ENCODE data around the gene ABCC1.
"Not testable (repeated sequence)": the region's sequence is repeated elsewhere in the genome, so short reads cannot be mapped to it uniquely, and the experiment has no call there.

Gene ABCC1

GRCh38 chr16:15934991-15935390 is 14.4 kb upstream of the ABCC1 start:
- no peak for DNase-seq
- Histone ChIP-seq H3K27me3 (no peaks in the 10 kb centered on the region), H3K36me3 (no peaks in the 10 kb centered on the region), H3K9me3 (no peaks in the 10 kb centered on the region; the same call in 1 of the 2 replicates), H3K4me3 (ENCODE audit: low read depth, low read length) (no peak overlapping the region), H3K4me1 (no peaks in the 10 kb centered on the region)
- TF ChIP-seq, protein P1, sequence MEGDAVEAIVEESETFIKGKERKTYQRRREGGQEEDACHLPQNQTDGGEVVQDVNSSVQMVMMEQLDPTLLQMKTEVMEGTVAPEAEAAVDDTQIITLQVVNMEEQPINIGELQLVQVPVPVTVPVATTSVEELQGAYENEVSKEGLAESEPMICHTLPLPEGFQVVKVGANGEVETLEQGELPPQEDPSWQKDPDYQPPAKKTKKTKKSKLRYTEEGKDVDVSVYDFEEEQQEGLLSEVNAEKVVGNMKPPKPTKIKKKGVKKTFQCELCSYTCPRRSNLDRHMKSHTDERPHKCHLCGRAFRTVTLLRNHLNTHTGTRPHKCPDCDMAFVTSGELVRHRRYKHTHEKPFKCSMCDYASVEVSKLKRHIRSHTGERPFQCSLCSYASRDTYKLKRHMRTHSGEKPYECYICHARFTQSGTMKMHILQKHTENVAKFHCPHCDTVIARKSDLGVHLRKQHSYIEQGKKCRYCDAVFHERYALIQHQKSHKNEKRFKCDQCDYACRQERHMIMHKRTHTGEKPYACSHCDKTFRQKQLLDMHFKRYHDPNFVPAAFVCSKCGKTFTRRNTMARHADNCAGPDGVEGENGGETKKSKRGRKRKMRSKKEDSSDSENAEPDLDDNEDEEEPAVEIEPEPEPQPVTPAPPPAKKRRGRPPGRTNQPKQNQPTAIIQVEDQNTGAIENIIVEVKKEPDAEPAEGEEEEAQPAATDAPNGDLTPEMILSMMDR (IDR thresholded peaks at IDR 0.05; ENCODE audit: low read depth, low read length): no peak

- H3K9me3 ChIP-seq; H3K4me3 ChIP-seq (ENCODE audit: low read depth, low read length); H3K4me1 ChIP-seq; H3K27me3 ChIP-seq; H3K36me3 ChIP-seq; DNase-seq: not testable (repeated sequence)
These were observed 12.6 kb upstream of the ABCC1 start for GRCh38 chr16:15936809-15937208.

DNA sequence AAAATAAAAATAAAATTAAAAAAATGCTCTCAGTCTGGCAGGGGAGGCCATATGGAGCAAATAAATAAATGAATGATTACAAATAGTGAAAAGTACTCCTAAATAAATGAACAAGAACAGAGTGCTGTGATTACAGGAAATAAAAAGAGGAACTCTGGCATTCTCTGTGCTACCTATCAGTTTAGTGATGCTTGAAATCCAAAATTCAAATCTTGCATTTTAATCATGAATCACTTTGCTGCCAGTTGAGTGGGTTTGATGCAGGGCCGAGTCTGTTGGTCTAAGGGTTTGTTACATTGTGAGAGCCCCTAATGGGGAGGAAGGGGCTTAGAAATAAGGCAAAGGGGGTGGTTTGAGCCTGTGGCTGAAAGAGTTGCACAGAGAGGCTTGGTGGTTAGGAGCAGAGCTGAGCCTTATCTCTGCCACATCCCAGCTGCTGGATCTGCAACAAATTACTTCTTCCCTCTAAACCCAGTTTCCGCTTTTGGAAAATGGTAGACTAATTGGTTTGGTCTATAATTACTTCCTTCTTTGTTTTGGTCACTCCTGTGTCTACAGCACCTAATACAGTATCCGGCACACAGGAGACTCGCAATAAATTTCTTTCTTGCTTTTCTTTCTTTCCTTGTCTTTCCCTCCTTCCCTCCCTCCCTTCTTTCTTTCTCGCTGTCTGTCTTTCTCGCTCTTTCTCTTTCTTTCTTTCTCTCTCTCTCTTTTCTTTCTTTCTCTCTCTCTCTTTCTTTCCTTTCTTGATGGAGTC is 6.3 kb upstream of the ABCC1 start:
- Histone ChIP-seq H3K36me3 (no peaks in the 10 kb centered on the region), H3K27me3 (no peaks in the 10 kb centered on the region), H3K9me3 (no peaks in the 10 kb centered on the region), H3K4me3 (ENCODE audit: low read depth, low read length) (peak overlapping the region; percentile 36), H3K4me1 (peaks cover 3% of the 10 kb centered on the region)
- TF ChIP-seq, protein P1 (IDR thresholded peaks at IDR 0.05; ENCODE audit: low read depth, low read length): no peak
- DNase-seq: peak; percentile 62

DNA sequence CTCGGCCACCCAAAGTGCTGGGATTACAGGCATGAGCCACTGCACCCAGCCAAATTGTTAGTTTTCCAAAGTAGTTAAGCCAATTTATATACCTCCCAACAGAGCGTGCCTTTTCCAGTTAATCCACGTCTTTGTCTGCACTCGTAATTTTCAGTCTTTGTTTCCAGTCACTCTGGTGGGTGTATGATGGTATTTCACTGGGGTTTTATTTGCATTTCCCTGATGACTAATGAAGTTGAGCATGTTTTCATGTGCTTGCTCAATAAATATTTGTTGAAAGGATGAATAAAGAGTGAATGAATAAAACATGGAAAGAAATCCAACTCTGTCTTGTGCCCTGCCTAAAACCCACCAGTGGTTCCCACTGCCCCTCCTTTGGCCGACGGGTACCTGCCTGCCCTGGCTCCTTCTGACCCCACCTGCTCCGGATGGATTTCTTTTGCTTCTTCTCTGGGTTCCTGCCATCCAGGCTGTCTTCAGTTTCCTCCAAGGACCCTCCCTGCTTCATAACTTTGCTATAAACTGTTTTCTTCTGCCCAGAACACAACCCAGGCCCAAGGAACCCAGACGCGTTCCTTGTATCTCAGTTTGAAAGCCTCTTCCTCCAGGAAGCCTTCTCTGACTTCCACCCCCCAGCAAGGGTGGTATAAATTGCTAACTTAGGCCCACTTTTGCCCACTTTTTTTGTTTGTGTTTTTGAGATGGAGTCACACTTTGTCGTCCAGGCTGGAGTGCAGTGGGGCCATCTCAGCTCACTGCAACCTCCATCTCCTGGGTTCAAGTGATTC is 3.0 kb upstream of the ABCC1 start:
- no peaks in the 10 kb centered on the region for H3K36me3 ChIP-seq
- DNase-seq: no peak
- no peaks in the 10 kb centered on the region for H3K9me3 ChIP-seq
- no peak overlapping the region for H3K4me3 ChIP-seq (ENCODE audit: low read depth, low read length)
- H3K4me1 ChIP-seq: peaks cover 3% of the 10 kb centered on the region
- TF ChIP-seq, protein P1 (IDR thresholded peaks at IDR 0.05; ENCODE audit: low read depth, low read length): no peak
- H3K27me3 ChIP-seq: no peaks in the 10 kb centered on the region

DNA sequence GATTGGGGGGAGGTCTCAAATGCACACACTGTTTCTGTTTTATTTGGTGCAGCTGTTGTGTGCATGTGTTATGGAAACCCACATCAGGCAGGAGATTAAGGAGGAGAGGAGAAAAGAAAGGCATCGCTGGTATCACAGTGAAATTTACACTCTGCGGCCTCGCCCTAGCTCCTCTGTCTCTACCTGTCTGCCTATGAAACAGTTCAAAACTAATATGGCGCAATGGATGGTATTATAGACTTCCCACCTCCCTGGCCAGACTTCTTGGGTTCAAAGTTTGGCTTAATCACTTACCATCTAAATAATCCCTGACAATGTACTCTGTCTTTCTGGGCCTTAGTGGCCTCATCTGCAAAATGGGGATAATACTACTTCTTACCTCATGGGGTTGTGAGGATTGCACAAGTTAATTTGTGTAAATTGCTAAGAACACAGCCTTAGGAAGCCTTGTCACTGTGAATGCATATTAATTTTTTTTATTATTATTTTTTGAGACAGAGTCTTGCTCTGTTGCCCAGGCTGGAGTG is 1.4 kb upstream of the ABCC1 start:
- H3K4me1 ChIP-seq: peaks cover under 1% of the 10 kb centered on the region; the same call in 1 of the 2 replicates
- TF ChIP-seq, protein P1 (IDR thresholded peaks at IDR 0.05; ENCODE audit: low read depth, low read length): no peak
- DNase-seq: no peak
- H3K9me3 ChIP-seq: no peaks in the 10 kb centered on the region
- no peaks in the 10 kb centered on the region for H3K36me3 ChIP-seq
- no peak overlapping the region for H3K4me3 ChIP-seq (ENCODE audit: low read depth, low read length)
- H3K27me3 ChIP-seq: no peaks in the 10 kb centered on the region

- TF ChIP-seq, protein P1 (IDR thresholded peaks at IDR 0.05; ENCODE audit: low read depth, low read length): no peak
- no peaks in the 10 kb centered on the region for H3K27me3 ChIP-seq
- DNase-seq: no peak
- no peaks in the 10 kb centered on the region for H3K9me3 ChIP-seq
- no peaks in the 10 kb centered on the region for H3K36me3 ChIP-seq
- peak overlapping the region; percentile 68 for H3K4me3 ChIP-seq (ENCODE audit: low read depth, low read length)
- H3K4me1 ChIP-seq: no peaks in the 10 kb centered on the region; the same call in 1 of the 2 replicates
These were observed 745 bp upstream of the ABCC1 start for GRCh38 chr16:15948532-15949209.
